ENCODE measurements around the gene ACOT11. TPM values are rescaled to one million over a fixed set of nuclear protein-coding genes. Genes with fewer than 3 reads are reported as not detected.

The ACOT11 gene
- total and polyA plus RNA-seq, 2 of the 4 experiments (the other 2 are of a cell fraction) = 2.5 to 2.7 TPM

- Histone ChIP-seq H3K9ac (ENCODE audit: low read depth, low read length) (no peak overlapping the region), H3K27ac (ENCODE audit: insufficient read depth, low read length) (no peak overlapping the region), H2BK20ac (ENCODE audit: low read depth, low read length) (no peak overlapping the region), H4K91ac (ENCODE audit: insufficient read depth, low read depth, low read length) (no peak overlapping the region), H4K20me1 (ENCODE audit: insufficient read depth, low read length) (no peaks in the 10 kb centered on the region), H3K9me3 (ENCODE audit: control insufficient read depth, insufficient read depth, low read length) (no peaks in the 10 kb centered on the region), H4K8ac (ENCODE audit: low read depth in 2 of 2, low read length in 2 of 2) (no peak overlapping the region), H3K23ac (ENCODE audit: low read depth, low read length) (no peak overlapping the region), H3K56ac (ENCODE audit: extremely low read depth, insufficient read depth, low read length) (no peak overlapping the region), H2AK5ac (ENCODE audit: low read depth, low read length) (no peak overlapping the region), H3K4ac (ENCODE audit: low read depth, low read length) (no peak overlapping the region), H4K5ac (ENCODE audit: low read depth, low read length) (no peak overlapping the region), H2BK120ac (ENCODE audit: low read depth, low read length) (no peak overlapping the region), H3K36me3 (ENCODE audit: control insufficient read depth, insufficient read depth, low read length) (no peaks in the 10 kb centered on the region), H3K9me1 (ENCODE audit: insufficient read depth, low read length) (no peaks in the 10 kb centered on the region), H3K18ac (ENCODE audit: low read depth, low read length) (no peak overlapping the region), H2BK5ac (ENCODE audit: low read depth, low read length, poor library complexity, severe bottlenecking) (no peak overlapping the region), H2BK15ac (ENCODE audit: low read depth, low read length) (no peak overlapping the region), H3K4me2 (ENCODE audit: low read depth, low read length) (no peak overlapping the region), H3K4me1 (ENCODE audit: control insufficient read depth, insufficient read depth, low read length) (peaks cover 3% of the 10 kb centered on the region; the same call in 1 of the 2 replicates), H3K4me3 (ENCODE audit: insufficient read depth, low read depth, low read length) (no peak overlapping the region), H2AK9ac (replicated peaks; ENCODE audit: low read depth, low read length, poor library complexity) (no peak overlapping the region), H3K14ac (replicated peaks; ENCODE audit: low read depth, low read length) (no peak overlapping the region), H3K79me1 (ENCODE audit: low read depth in 1 of 2, low read length in 2 of 2) (no peaks in the 10 kb centered on the region), H3K27me3 (ENCODE audit: control insufficient read depth, insufficient read depth, low read length) (peaks cover 2% of the 10 kb centered on the region; the same call in 1 of the 2 replicates), H2AFZ (replicated peaks; ENCODE audit: low read length, poor library complexity) (no peak overlapping the region)
- ATAC-seq (ENCODE audit: low read depth) (no peak), DNase-seq (no peak)
- dilution Hi-C loops (cut with HindIII; ENCODE audit: low sequenced_read_pairs, unreplicated experiment) (no loop called here), intact Hi-C loops (cut with micrococcal nuclease) (no loop called here), in situ Hi-C loops (cut with MboI; ENCODE audit: low sequenced_read_pairs) (no loop called here)
- TF ChIP-seq FOS (IDR thresholded peaks at IDR 0.05; ENCODE audit: low read depth, low read length) = no peak
- TF ChIP-seq RCOR1 (IDR thresholded peaks at IDR 0.05; ENCODE audit: insufficient replicate concordance, low read length) = no peak
- no peak for TF ChIP-seq SMC3 (IDR thresholded peaks at IDR 0.05; ENCODE audit: low read depth, low read length)
- TF ChIP-seq MAFK (IDR thresholded peaks at IDR 0.05; ENCODE audit: low read depth, low read length) = no peak
- TF ChIP-seq BHLHE40 (IDR thresholded peaks at IDR 0.05; ENCODE audit: low read depth, low read length) = no peak
- POLR2A ChIA-PET (ENCODE audit: unreplicated experiment) = no interaction called here
- CTCF ChIA-PET = no interaction called here
- BruUV-seq (replicated peaks) = no TSS peak
- WGBS, 2 experiments (ENCODE audit: extremely low coverage in 2 of 2, insufficient read length in 1 of 2) = 60% methylated on average over 1 of the region's 3 CpGs; no CpG with 5 or more reads in 1 of the 2 experiments
These were observed 35.3 kb downstream of the ACOT11 start for GRCh38 chr1:54583307-54583686.
